HEK293 (cell line): ENCODE results near the gene DST.
A peak's percentile ranks its signal among the peaks of the same experiment; 100 is the strongest.

Experiments
- ATF2 ChIP-seq: fragments of 450-650 bp; formaldehyde crosslinking; IDR thresholded peaks from 2 replicates; pipeline ENCODE4 v1.5.1; 2016; ENCODE audit warnings: missing biosample characterization, missing genetic modification characterization, low read depth
- FEZF1 ChIP-seq: fragments of 450-650 bp; formaldehyde crosslinking; IDR thresholded peaks from 2 replicates; pipeline ENCODE4 v1.5.1; 2016; ENCODE audit warnings: missing biosample characterization, missing genetic modification characterization
- GLI4 ChIP-seq: fragments of 450-650 bp; formaldehyde crosslinking; IDR thresholded peaks from 2 replicates; pipeline ENCODE4 v1.5.1; 2016; ENCODE audit warnings: missing biosample characterization, missing genetic modification characterization
- HOXD13 ChIP-seq: sonication (generic); formaldehyde crosslinking; IDR thresholded peaks from 2 replicates; pipeline ENCODE4 v1.8.0; 2022; ENCODE audit warnings: missing genetic modification reagents, borderline replicate concordance
- KLF10 ChIP-seq: fragments of 450-650 bp; IDR thresholded peaks from 2 replicates; pipeline ENCODE4 v1.5.1; 2018; ENCODE audit warnings: missing biosample characterization, mild to moderate bottlenecking, missing genetic modification characterization
- MZF1 ChIP-seq: fragments of 450-650 bp; formaldehyde crosslinking; IDR thresholded peaks from 2 replicates; pipeline ENCODE4 v1.5.1; 2017; ENCODE audit warnings: missing biosample characterization, missing genetic modification characterization, borderline replicate concordance
- OSR2 ChIP-seq: fragments of 450-650 bp; formaldehyde crosslinking; IDR thresholded peaks from 2 replicates; pipeline ENCODE4 v1.5.1; 2016; ENCODE audit warnings: missing biosample characterization, missing genetic modification characterization
- PATZ1 ChIP-seq: fragments of 450-650 bp; formaldehyde crosslinking; IDR thresholded peaks from 2 replicates; pipeline ENCODE4 v1.5.1; 2016; ENCODE audit warnings: missing biosample characterization, missing genetic modification characterization
- SP2 ChIP-seq: fragments of 450-650 bp; formaldehyde crosslinking; IDR thresholded peaks from 2 replicates; pipeline ENCODE4 v1.5.1; 2016; ENCODE audit warnings: missing biosample characterization, missing genetic modification characterization
- TRIM28 ChIP-seq: IDR thresholded peaks from 2 replicates; pipeline ENCODE4 v1.6.1; 2011; ENCODE audit warnings: low read length, control low read depth, borderline replicate concordance
- ZBTB49 ChIP-seq: fragments of 450-650 bp; formaldehyde crosslinking; IDR thresholded peaks from 2 replicates; pipeline ENCODE4 v1.5.1; 2016; ENCODE audit warnings: missing biosample characterization, missing genetic modification characterization, low read depth
- ZBTB8A ChIP-seq: fragments of 450-650 bp; formaldehyde crosslinking; IDR thresholded peaks from 2 replicates; pipeline ENCODE4 v1.5.1; 2016; ENCODE audit warnings: missing biosample characterization, missing genetic modification characterization
- ZFHX2 ChIP-seq: fragments of 450-650 bp; formaldehyde crosslinking; conservative IDR thresholded peaks from 2 replicates; pipeline ENCODE4 v1.5.1; 2016; ENCODE audit warnings: missing biosample characterization, missing genetic modification characterization
- ZFP3 ChIP-seq: fragments of 450-650 bp; formaldehyde crosslinking; IDR thresholded peaks from 2 replicates; pipeline ENCODE4 v1.5.1; 2016; ENCODE audit warnings: low read depth, missing biosample characterization, missing genetic modification characterization
- ZNF138 ChIP-seq: fragments of 450-650 bp; formaldehyde crosslinking; IDR thresholded peaks from 2 replicates; pipeline ENCODE4 v1.5.1; 2016; ENCODE audit warnings: missing biosample characterization, missing genetic modification characterization, borderline replicate concordance
- ZNF16 ChIP-seq: fragments of 450-650 bp; formaldehyde crosslinking; IDR thresholded peaks from 2 replicates; pipeline ENCODE4 v1.5.1; 2016; ENCODE audit warnings: low read depth, missing biosample characterization, missing genetic modification characterization
- ZNF274 ChIP-seq, 2 experiments: fragments of 200-500 bp in 1 of 2; fragments of 450-650 bp in 1 of 2; sonication (Bioruptor generic) in 1 of 2; formaldehyde crosslinking in 1 of 2; IDR thresholded peaks; 2 replicates each; pipeline versions ENCODE4 v1.5.1 to v1.6.1; 2014 to 2016; ENCODE audit warnings: borderline replicate concordance in 1 of 2, inconsistent platforms in 1 of 2, low read length in 1 of 2, missing biosample characterization in 1 of 2, missing genetic modification characterization in 1 of 2
- ZNF292 ChIP-seq: fragments of 450-650 bp; formaldehyde crosslinking; IDR thresholded peaks from 2 replicates; pipeline ENCODE4 v1.5.1; 2016; ENCODE audit warnings: low read depth, missing biosample characterization, missing genetic modification characterization, borderline replicate concordance
- ZNF302 ChIP-seq: fragments of 450-650 bp; formaldehyde crosslinking; IDR thresholded peaks from 2 replicates; pipeline ENCODE4 v1.5.1; 2016; ENCODE audit warnings: missing biosample characterization, missing genetic modification characterization, low read depth
- ZNF354C ChIP-seq: fragments of 450-650 bp; formaldehyde crosslinking; IDR thresholded peaks from 2 replicates; pipeline ENCODE4 v1.5.1; 2016; ENCODE audit warnings: missing biosample characterization, missing genetic modification characterization, low read depth, borderline replicate concordance
- ZNF366 ChIP-seq: fragments of 450-650 bp; formaldehyde crosslinking; conservative IDR thresholded peaks from 2 replicates; pipeline ENCODE4 v1.5.1; 2016; ENCODE audit warnings: missing biosample characterization, missing genetic modification characterization
- ZNF391 ChIP-seq: fragments of 450-650 bp; formaldehyde crosslinking; IDR thresholded peaks from 2 replicates; pipeline ENCODE4 v1.5.1; 2016; ENCODE audit warnings: low read depth, missing biosample characterization, missing genetic modification characterization, borderline replicate concordance
- ZNF501 ChIP-seq: fragments of 450-650 bp; formaldehyde crosslinking; IDR thresholded peaks from 2 replicates; pipeline ENCODE4 v1.5.1; 2016; ENCODE audit warnings: missing biosample characterization, missing genetic modification characterization
- ZNF548 ChIP-seq: fragments of 450-650 bp; formaldehyde crosslinking; IDR thresholded peaks from 2 replicates; pipeline ENCODE4 v1.5.1; 2016; ENCODE audit warnings: missing biosample characterization, missing genetic modification characterization
- ZNF571 ChIP-seq: fragments of 450-650 bp; formaldehyde crosslinking; IDR thresholded peaks from 2 replicates; pipeline ENCODE4 v1.5.0; 2017; ENCODE audit warnings: missing biosample characterization, missing genetic modification characterization
- ZNF580 ChIP-seq: fragments of 450-650 bp; formaldehyde crosslinking; IDR thresholded peaks from 2 replicates; pipeline ENCODE4 v1.5.1; 2016; ENCODE audit warnings: missing biosample characterization, missing genetic modification characterization
- ZNF610 ChIP-seq: fragments of 450-650 bp; formaldehyde crosslinking; IDR thresholded peaks from 2 replicates; pipeline ENCODE4 v1.5.1; 2016; ENCODE audit warnings: missing biosample characterization, missing genetic modification characterization, borderline replicate concordance
- ZNF621 ChIP-seq: fragments of 450-650 bp; formaldehyde crosslinking; IDR thresholded peaks from 2 replicates; pipeline ENCODE4 v1.5.1; 2017; ENCODE audit warnings: missing biosample characterization, missing genetic modification characterization
- ZNF623 ChIP-seq: fragments of 450-650 bp; formaldehyde crosslinking; IDR thresholded peaks from 2 replicates; pipeline ENCODE4 v1.5.1; 2016; ENCODE audit warnings: missing biosample characterization, missing genetic modification characterization
- ZNF658 ChIP-seq: fragments of 450-650 bp; formaldehyde crosslinking; IDR thresholded peaks from 2 replicates; pipeline ENCODE4; 2016; ENCODE audit warnings: missing biosample characterization, missing genetic modification characterization
- ZNF664 ChIP-seq: fragments of 450-650 bp; formaldehyde crosslinking; IDR thresholded peaks from 2 replicates; pipeline ENCODE4 v1.5.1; 2016; ENCODE audit warnings: missing biosample characterization, missing genetic modification characterization
- ZNF677 ChIP-seq: fragments of 450-650 bp; IDR thresholded peaks from 2 replicates; pipeline ENCODE4 v1.5.0; 2018; ENCODE audit warnings: missing biosample characterization, mild to moderate bottlenecking, missing genetic modification characterization, moderate library complexity
- ZSCAN30 ChIP-seq: fragments of 450-650 bp; IDR thresholded peaks from 2 replicates; pipeline ENCODE4 v1.5.1; 2018; ENCODE audit warnings: missing biosample characterization, mild to moderate bottlenecking, missing genetic modification characterization, moderate library complexity

DST gene

GRCh38 chr6:56524891-56525703 is 117.6 kb downstream of the DST start (continued):
- TF ChIP-seq ZNF391 (tag by site-specific recombination) = no peak
- TF ChIP-seq ZNF302 = no peak
- TF ChIP-seq ATF2 (tag by site-specific recombination) = no peak
- TF ChIP-seq ZNF610 (tag by site-specific recombination) = no peak
- no peak for TF ChIP-seq MZF1
- no peak for TF ChIP-seq ZNF621 (tag by site-specific recombination)
- no peak for TF ChIP-seq ZNF580 (tag by site-specific recombination)
- no peak for TF ChIP-seq ZSCAN30 (tag by site-specific recombination)
- TF ChIP-seq ZBTB49 (tag by site-specific recombination) = no peak
- TF ChIP-seq ZNF501 (tag by site-specific recombination) = no peak
- no peak for TF ChIP-seq ZNF274 (IDR thresholded peaks at IDR 0.05; ENCODE audit: low read length)
- no peak for TF ChIP-seq ZNF274 (tag by site-specific recombination; IDR thresholded peaks at IDR 0.05; ENCODE audit: borderline replicate concordance)
- no peak for TF ChIP-seq ZNF658 (tag by site-specific recombination)
- no peak for TF ChIP-seq GLI4 (tag by site-specific recombination)
- TF ChIP-seq HOXD13 (CRISPR knock-in tag) = no peak
- no peak for TF ChIP-seq ZBTB8A (tag by site-specific recombination)
- no peak for TF ChIP-seq ZNF138 (tag by site-specific recombination)
- TF ChIP-seq ZFHX2 (tag by site-specific recombination) = peak; percentile 28; the same call in 1 of the 2 replicates
- TF ChIP-seq FEZF1 = no peak
- TF ChIP-seq ZNF292 = no peak
- peak; percentile 29; the same call in 1 of the 2 replicates for TF ChIP-seq ZNF366
- TF ChIP-seq TRIM28 = no peak
- no peak for TF ChIP-seq ZNF16 (tag by site-specific recombination)
- peak; percentile 32; the same call in 1 of the 2 replicates for TF ChIP-seq OSR2
- TF ChIP-seq ZFP3 (tag by site-specific recombination) = no peak
- no peak for TF ChIP-seq PATZ1 (tag by site-specific recombination)
- TF ChIP-seq ZNF354C = no peak
- 0 out of 2 replicates have a peak, but pooled peaks have one; percentile 13 for TF ChIP-seq ZNF664 (tag by site-specific recombination)
- TF ChIP-seq ZNF548 = no peak
- TF ChIP-seq KLF10 (tag by site-specific recombination) = no peak
- TF ChIP-seq ZNF677 (tag by site-specific recombination) = no peak
- no peak for TF ChIP-seq ZNF571 (tag by site-specific recombination)
- no peak for TF ChIP-seq ZNF623 (tag by site-specific recombination)
- no peak for TF ChIP-seq SP2 (tag by site-specific recombination)
